ENCODE results near the gene GTF2IRD2. TPM values are rescaled to one million over a fixed set of nuclear protein-coding genes. Genes with fewer than 3 reads are reported as not detected.
"Not testable (repeated sequence)": the region's sequence is repeated elsewhere in the genome, so short reads cannot be mapped to it uniquely, and the experiment has no call there.

The GTF2IRD2 gene
- 10 to 100 TPM in 2 of 4 donors, 1 to 10 TPM in 2; 2.2 to 22.0 (median 12.1) TPM for polyA plus RNA-seq
- long read RNA-seq, donor 1, partial matches to known transcripts: 0 of 1 reads
- long read RNA-seq, donor 1, other reads (novel, unspliced or antisense): 0 of 1 reads
- long read RNA-seq, donor 2, partial matches to known transcripts: 0 of 3 reads
- long read RNA-seq, donor 2, other reads (novel, unspliced or antisense): 0 of 3 reads
- long read RNA-seq, donor 3, transcript GTF2IRD2-205 (3 exons, 578 nt): major isoform, 6 of 8 reads
- long read RNA-seq, donor 3, partial matches to known transcripts: 0 of 8 reads
- long read RNA-seq, donor 3, other reads (novel, unspliced or antisense): 0 of 8 reads
- long read RNA-seq, donor 4: 0 reads
- long read RNA-seq, donor 5, partial matches to known transcripts: 0 of 1 reads
- long read RNA-seq, donor 5, other reads (novel, unspliced or antisense): 0 of 1 reads
- long read RNA-seq, donor 6: 0 reads
- long read RNA-seq, donor 7, partial matches to known transcripts: 0 of 5 reads
- long read RNA-seq, donor 7, other reads (novel, unspliced or antisense): 0 of 5 reads
- long read RNA-seq, donor 8, partial matches to known transcripts: 0 of 2 reads
- long read RNA-seq, donor 8, other reads (novel, unspliced or antisense): 0 of 2 reads
- long read RNA-seq, donor 9: 0 reads
- long read RNA-seq, donor 10, partial matches to known transcripts: 0 of 3 reads
- long read RNA-seq, donor 10, other reads (novel, unspliced or antisense): 0 of 3 reads

DNA sequence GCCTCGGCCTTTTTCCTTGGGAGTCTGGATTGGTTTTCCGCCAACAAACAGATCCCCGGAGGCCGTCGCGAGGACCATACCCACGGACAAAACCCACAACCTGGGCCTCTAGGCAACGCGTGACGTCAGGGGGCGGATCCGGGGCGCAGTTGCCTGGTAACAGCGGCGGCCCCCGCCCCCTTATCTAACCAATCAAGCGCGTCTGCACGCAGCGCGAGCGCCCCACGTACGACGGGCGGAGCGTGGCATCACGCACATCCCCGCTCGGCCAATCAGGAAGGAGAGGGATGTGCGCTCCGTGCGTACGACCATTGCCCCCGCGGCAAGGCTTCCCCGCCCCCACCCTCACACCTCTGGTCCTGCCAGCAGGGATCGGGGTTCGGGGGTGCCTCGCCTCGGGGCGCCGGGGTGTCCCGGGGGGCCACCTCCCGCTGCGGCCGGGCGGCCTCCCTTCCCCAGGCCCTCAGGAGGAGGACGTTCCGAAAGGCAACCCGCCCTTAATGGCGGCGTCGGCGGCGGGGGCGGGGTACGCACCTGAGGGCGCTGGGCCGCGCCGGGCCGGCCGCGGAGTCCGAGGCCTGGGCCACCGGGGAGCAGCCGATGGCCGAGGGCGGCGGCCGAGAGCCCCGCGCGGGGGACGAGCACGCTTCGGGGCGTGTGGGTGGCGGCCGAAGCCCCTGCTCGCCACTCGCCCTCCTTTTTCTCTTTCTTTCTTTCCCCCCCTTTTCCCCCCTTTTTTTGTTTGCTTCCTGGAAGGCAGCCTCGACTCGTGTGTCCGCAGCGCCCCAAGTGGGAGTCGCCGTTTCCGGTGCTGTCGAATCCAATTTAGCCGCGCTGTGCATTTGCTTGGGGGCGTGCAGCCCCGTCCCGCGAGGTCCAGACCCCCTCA lies at the start of gene GTF2IRD2:
Gene GTF2IRD2 (minus strand): TSS at position 773 of the 889 bp plus-strand sequence. CDS start 15,227 bp downstream, outside the sequence.
- H3K4me1 ChIP-seq (ENCODE audit: control insufficient read depth in 3 of 3, insufficient read depth in 2 of 3, low read depth in 1 of 3, low read length in 2 of 3); H3K27ac ChIP-seq (ENCODE audit: low read depth in 1 of 3, low read length in 2 of 3); H3K27me3 ChIP-seq (ENCODE audit: control insufficient read depth in 3 of 3, insufficient read depth in 3 of 3, low read length in 3 of 3); FAIRE-seq; H3K36me3 ChIP-seq (ENCODE audit: control insufficient read depth in 3 of 3, insufficient read depth in 2 of 3, low read depth in 1 of 3, low read length in 3 of 3); H3K4me3 ChIP-seq (ENCODE audit: low read depth in 1 of 3, low read length in 3 of 3); DNase-seq; H3K9me3 ChIP-seq (ENCODE audit: control insufficient read depth in 2 of 2, insufficient read depth in 1 of 2, low read depth in 1 of 2, low read length in 1 of 2): not testable (repeated sequence)
- no CpG with 5 or more reads among the region's 97 CpGs for whole genome bisulfite sequencing, 3 donors

DNA sequence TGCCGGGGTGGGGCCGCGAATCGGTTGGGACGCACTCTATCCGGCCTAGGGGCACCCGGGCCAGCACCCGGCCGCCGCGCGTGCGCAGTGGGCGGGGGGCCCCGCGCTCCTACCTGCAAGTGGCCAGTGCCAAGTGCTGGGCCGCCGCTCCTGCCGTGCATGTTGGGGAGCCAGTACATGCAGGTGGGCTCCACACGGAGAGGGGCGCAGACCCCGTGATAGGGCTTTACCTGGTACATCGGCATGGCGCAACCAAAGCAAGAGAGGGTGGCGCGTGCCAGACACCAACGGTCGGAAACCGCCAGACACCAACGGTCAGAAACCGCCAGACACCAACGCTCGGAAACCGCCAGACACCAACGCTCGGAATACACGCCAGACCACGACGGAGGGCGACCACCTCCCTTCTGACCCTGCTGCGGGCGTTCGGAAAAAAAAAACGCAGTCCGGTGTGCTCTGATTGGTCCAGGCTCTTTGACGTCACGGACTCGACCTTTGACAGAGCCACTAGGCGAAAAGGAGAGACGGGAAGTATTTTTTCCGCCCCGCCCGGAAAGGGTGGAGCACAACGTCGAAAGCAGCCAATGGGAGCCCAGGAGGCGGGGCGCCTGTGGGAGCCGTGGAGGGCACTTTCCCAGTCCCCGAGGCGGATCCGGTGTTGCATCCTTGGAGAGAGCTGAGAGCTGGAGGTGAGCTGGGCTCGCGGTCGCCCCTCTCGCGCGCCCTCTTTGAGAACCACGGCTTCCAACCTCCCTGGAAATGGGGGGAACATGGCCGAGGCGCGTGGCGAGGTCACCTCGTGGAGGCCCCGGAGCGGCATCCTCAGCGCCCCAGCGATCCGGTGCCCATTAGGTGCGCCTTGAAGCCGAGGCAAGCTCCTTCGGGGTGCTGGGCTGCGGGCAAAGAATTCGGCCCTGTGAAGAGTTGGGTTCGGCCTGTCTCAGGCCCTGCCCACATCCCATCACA lies 39.0 kb upstream of the GTF2IRD2 start:
- Histone ChIP-seq H3K27ac (ENCODE audit: low read depth in 1 of 3, low read length in 2 of 3) (peak overlapping the region; percentile 41 to 90 (median 71)), H3K4me3 (ENCODE audit: low read depth in 1 of 3, low read length in 3 of 3) (peak overlapping the region; percentile 53 to 58 (median 54))
- H3K9me3 ChIP-seq (ENCODE audit: control insufficient read depth in 2 of 2, insufficient read depth in 1 of 2, low read depth in 1 of 2, low read length in 1 of 2); FAIRE-seq; H3K4me1 ChIP-seq (ENCODE audit: control insufficient read depth in 3 of 3, insufficient read depth in 2 of 3, low read depth in 1 of 3, low read length in 2 of 3); H3K27me3 ChIP-seq (ENCODE audit: control insufficient read depth in 3 of 3, insufficient read depth in 3 of 3, low read length in 3 of 3); H3K36me3 ChIP-seq (ENCODE audit: control insufficient read depth in 3 of 3, insufficient read depth in 2 of 3, low read depth in 1 of 3, low read length in 3 of 3): not testable (repeated sequence)
- WGBS, 3 donors: 0% methylated on average over 27 to 57 of the region's 84 CpGs
- peak; percentile 77 to 78 for DNase-seq

DNA sequence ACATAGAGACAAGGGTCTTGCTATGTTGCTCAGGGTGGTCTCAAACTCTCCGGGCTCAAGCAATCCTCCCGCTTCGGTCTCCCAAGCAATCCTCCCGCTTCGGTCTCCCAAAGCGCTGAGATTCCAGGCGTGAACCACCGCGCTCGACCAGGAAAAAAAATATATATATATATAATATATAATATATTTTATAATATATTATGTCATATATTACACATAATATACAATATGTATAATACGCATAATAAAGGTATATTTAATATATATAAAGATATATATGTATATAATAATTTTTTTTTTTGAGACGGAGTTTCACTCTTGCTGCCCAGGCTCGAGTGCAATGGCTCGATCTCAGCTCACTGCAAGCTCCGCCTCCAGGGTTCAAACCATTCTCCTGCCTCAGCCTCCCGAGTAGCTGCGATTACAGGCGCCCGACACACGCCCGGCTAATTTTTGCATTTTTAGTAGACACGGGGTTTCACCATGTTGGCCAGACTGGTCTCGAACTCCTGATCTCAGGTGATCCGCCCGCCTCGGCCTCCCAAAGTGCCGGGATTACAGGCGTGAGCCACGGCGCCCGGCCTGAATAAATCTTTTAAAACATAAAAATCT lies 38.2 kb upstream of the GTF2IRD2 start:
- FAIRE-seq; H3K27me3 ChIP-seq (ENCODE audit: control insufficient read depth in 3 of 3, insufficient read depth in 3 of 3, low read length in 3 of 3); H3K9me3 ChIP-seq (ENCODE audit: control insufficient read depth in 2 of 2, insufficient read depth in 1 of 2, low read depth in 1 of 2, low read length in 1 of 2); H3K36me3 ChIP-seq (ENCODE audit: control insufficient read depth in 3 of 3, insufficient read depth in 2 of 3, low read depth in 1 of 3, low read length in 3 of 3); H3K4me3 ChIP-seq (ENCODE audit: low read depth in 1 of 3, low read length in 3 of 3); H3K27ac ChIP-seq (ENCODE audit: low read depth in 1 of 3, low read length in 2 of 3); H3K4me1 ChIP-seq (ENCODE audit: control insufficient read depth in 3 of 3, insufficient read depth in 2 of 3, low read depth in 1 of 3, low read length in 2 of 3); DNase-seq: not testable (repeated sequence)
- WGBS, 3 donors: 62 to 72% (median 72%) methylated on average over 11 of the region's 31 CpGs

DNA sequence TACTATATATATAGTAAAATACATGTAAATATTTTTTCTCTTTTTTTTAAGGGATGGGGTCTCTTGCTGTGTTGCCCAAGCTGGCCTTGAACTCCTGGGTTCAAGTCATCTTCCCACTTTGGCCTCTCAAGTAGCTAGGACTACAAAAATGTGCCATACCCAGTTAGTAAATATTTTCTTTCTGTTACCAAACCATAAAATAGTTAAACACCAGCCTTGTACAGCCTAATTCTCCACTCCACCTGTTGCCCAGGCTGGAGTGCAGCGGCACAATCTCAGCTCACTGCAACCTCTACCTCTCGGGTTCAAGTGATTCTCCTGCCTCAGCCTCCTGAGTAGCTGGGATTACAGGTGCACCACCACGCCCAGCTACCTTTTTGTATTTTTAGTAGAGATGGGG lies 33.9 kb upstream of the GTF2IRD2 start:
- WGBS, 3 donors: 90 to 100% (median 93%) methylated on average over 2 to 3 of the region's 3 CpGs
- H3K4me3 ChIP-seq (ENCODE audit: low read depth in 1 of 3, low read length in 3 of 3); H3K27ac ChIP-seq (ENCODE audit: low read depth in 1 of 3, low read length in 2 of 3); FAIRE-seq; DNase-seq; H3K27me3 ChIP-seq (ENCODE audit: control insufficient read depth in 3 of 3, insufficient read depth in 3 of 3, low read length in 3 of 3); H3K9me3 ChIP-seq (ENCODE audit: control insufficient read depth in 2 of 2, insufficient read depth in 1 of 2, low read depth in 1 of 2, low read length in 1 of 2); H3K4me1 ChIP-seq (ENCODE audit: control insufficient read depth in 3 of 3, insufficient read depth in 2 of 3, low read depth in 1 of 3, low read length in 2 of 3); H3K36me3 ChIP-seq (ENCODE audit: control insufficient read depth in 3 of 3, insufficient read depth in 2 of 3, low read depth in 1 of 3, low read length in 3 of 3): not testable (repeated sequence)

DNA sequence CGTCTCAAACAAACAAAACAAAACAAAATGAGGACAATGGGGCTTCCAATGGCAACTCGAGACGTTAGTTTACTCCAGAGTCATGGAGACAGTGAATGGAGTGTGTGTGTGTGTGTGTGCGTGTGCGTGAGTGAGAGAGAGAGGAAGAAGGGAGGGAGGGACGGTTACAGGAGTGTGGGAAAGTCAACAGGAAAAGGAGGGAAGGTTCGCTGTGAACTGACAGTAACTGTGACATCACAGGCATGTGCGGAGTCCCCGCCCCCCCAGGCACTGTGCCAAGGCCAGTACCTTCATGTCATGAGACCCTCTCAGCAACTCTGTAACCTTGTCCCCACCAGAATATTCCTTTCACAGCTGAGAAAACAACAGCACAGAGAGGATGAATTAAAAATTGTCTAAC lies 30.7 kb upstream of the GTF2IRD2 start:
- H3K36me3 ChIP-seq (ENCODE audit: control insufficient read depth in 3 of 3, insufficient read depth in 2 of 3, low read depth in 1 of 3, low read length in 3 of 3); H3K27ac ChIP-seq (ENCODE audit: low read depth in 1 of 3, low read length in 2 of 3); H3K4me1 ChIP-seq (ENCODE audit: control insufficient read depth in 3 of 3, insufficient read depth in 2 of 3, low read depth in 1 of 3, low read length in 2 of 3); DNase-seq; H3K4me3 ChIP-seq (ENCODE audit: low read depth in 1 of 3, low read length in 3 of 3); FAIRE-seq; H3K9me3 ChIP-seq (ENCODE audit: control insufficient read depth in 2 of 2, insufficient read depth in 1 of 2, low read depth in 1 of 2, low read length in 1 of 2); H3K27me3 ChIP-seq (ENCODE audit: control insufficient read depth in 3 of 3, insufficient read depth in 3 of 3, low read length in 3 of 3): not testable (repeated sequence)
- WGBS, 3 donors: 56 to 100% (median 88%) methylated on average over 1 to 6 of the region's 9 CpGs

DNA sequence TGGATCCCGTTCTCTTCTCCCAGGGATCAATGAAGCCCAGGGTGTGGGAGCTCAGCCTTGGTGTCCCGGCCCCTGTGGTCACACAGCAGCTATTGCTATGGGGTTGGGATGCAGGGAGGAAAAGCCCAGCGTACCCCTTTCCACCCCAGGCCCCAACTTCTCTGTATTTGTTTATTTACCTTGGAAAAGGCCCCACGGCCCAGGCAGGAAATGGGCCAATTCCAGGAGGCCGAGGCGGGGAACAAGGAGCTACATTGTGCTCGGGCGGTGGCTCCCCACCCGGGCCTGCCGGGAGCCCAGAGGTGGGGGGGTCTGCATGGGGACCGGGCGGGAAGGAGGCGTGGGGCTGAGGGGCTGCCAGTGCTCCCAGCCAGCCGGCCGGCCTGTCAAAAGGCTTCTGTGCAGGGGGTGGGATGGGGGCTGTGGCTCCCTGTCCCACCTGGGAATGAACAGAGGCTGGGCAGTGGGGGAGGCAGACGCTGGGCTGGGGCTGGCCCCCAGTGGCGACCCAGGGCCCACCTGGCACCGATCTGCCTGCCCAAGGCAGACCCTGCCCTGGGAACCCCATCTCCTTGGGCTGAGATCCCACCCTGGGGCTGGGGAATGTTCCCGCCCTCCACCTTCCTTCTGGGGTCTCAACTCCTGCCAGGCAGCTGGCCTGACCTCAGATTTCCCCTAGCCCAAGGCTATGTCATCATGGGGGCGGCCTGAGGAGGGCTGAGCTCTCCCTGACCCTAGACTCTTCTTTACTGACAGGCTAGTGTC lies 23.5 kb upstream of the GTF2IRD2 start:
- H3K4me3 ChIP-seq (ENCODE audit: low read depth in 1 of 3, low read length in 3 of 3); H3K27ac ChIP-seq (ENCODE audit: low read depth in 1 of 3, low read length in 2 of 3); FAIRE-seq; H3K9me3 ChIP-seq (ENCODE audit: control insufficient read depth in 2 of 2, insufficient read depth in 1 of 2, low read depth in 1 of 2, low read length in 1 of 2); H3K36me3 ChIP-seq (ENCODE audit: control insufficient read depth in 3 of 3, insufficient read depth in 2 of 3, low read depth in 1 of 3, low read length in 3 of 3); H3K27me3 ChIP-seq (ENCODE audit: control insufficient read depth in 3 of 3, insufficient read depth in 3 of 3, low read length in 3 of 3); H3K4me1 ChIP-seq (ENCODE audit: control insufficient read depth in 3 of 3, insufficient read depth in 2 of 3, low read depth in 1 of 3, low read length in 2 of 3): not testable (repeated sequence)
- WGBS, 3 donors: 19 to 39% (median 22%) methylated on average over 8 to 18 of the region's 20 CpGs
- DNase-seq: peak; percentile 5 to 28

All from small intestine (tissue), 16 donors.